Ecto neural progenitor cell (in vitro differentiated cells): ENCODE data around the gene ANKRD36B.
"Not testable (repeated sequence)": the region's sequence is repeated elsewhere in the genome, so short reads cannot be mapped to it uniquely, and the experiment has no call there.

ENCODE experiments used
- DNase-seq: peaks from one replicate; pipeline ENCODE4 v3.0.0-alpha.2; 2018; ENCODE audit warnings: low spot score

The ANKRD36B gene

DNA sequence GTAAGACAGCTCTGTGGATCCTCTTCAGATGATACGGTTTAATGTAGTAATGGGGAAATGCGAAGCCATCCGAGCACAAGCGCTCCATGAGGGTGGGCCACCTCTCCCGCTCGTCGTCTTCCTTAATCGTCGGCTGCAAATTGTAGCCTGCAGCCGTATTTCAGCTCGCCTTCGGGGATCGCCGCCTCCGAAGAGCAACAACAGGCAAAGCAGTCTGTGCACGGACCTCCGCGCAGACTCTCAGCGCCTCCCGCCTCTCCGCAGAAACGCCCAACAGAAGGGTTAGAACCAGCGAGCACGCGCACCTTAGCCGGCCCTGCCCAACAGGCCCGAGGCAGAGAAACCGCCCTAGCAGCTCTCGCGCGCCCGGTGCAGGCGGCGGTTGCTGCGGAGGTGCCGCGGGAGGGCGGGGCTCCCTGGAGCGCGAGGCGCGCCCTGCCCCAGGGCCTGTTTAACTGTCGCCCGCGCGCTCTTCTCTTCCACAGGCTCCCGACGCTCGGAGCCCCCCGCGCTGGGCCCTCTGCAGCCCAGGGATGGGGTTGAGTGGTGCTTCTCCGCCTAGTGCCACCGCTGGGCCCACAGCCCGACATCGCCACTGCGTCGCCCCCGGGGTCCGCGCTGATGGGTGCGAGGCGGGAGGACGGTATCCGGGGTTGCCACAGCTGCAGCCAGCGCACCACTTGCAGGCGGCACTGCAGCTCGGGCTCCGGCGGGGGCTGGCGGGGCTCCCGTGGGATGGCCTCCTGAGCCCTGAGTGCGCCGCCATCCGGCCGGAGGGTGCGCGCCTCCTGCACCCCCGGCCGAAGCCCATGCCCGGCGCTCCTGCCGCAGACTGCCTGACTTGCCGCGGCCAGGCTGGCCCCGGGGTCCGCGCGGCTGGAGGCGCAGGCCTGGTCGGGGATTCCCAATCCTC, at the start of gene ANKRD36B:
Gene ANKRD36B (minus strand): TSS at position 280 of the 913 bp plus-strand sequence. CDS start 192 bp downstream, at position 88.
- DNase-seq, result peak; percentile 79

DNA sequence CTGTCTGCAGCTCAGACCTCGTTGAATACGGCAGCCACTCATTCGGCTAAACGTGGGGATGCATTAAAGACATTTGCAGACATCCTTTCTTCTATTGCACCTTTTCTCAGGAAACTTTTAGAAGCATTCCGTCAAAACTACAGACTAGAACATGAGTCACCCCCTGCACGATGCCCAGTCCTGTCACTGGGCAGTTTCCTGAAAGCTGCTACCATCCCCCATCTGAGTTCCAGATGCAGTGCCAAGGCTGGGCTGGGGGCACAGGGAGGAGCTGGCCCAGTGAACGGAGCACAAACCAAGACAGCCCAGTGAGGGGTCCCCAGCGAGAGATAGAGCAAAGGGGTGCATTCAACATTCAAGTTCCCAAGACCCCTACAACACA, 36.4 kb upstream of the ANKRD36B start:
- DNase-seq, result not testable (repeated sequence)

DNA sequence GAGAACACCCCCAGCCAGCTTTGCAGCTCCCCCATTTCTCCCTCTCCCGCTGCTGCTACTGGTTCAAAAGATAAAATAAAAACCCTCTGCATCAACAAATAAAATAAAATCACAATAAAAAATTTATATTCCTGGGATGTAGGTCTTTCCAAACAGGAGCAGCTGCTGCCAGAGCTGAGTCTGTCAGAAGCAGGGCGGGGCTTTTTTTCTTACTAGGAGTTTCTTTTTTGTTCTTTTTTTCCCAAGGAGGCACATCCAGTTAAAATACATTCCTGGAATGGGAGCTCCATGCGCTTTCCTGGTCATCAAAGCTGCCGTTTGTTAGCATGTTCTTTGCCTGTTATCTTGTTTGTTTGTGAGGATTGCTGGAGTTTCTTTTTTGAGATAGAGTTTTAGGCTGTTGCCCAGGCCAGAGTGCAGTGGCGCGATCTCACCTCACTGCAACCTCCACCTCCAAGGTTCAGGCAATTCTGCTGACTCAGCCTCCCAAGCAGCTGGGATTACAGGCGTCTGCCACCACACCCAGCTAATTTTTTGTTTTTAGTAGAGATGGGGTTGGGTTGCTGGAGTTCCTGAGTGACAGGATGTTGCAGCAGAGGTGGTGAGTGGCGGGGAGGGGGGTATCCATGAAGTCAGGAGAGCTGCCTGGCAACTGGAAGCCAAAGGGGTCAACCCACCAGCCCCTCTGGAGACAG, 35.8 kb upstream of the ANKRD36B start:
- not testable (repeated sequence) for DNase-seq

DNA sequence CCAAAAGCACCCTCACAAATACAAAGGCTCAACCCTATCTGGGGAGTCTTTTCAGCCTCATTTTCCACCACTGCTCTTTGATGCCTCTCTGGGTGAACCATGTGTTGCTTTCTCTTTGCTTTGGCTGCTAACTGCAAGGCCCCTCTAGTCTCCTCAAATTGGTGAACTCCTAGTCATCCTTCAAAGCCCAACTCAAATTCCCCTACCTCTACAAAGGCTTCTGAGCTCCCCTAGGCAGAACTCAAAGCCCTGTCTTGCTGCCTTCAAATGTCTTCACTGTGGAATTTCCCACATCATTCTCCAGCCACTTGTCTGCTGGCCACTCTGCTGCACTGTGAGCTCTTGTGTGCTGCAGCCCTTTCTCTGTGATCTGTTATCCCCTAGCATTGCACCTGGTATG, 33.3 kb upstream of the ANKRD36B start:
- DNase-seq, result peak; percentile 25

DNA sequence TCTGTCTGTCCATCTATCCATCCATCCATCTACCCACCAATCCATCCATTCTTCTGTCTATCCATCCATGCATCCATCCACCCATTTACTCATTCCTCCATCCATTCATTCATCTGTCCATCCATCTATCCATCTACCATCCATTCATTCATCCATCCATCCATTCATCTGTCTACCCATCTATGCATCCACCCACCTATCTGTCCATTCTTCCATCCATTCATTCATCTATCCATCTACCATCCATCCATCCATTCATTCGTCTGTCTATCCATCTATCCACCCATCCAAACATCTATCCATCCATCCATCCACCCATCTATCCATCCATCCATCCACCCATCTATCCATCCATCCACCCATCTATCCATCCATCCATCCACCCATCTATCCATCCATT, 30.8 kb upstream of the ANKRD36B start:
- DNase-seq, result not testable (repeated sequence)

DNA sequence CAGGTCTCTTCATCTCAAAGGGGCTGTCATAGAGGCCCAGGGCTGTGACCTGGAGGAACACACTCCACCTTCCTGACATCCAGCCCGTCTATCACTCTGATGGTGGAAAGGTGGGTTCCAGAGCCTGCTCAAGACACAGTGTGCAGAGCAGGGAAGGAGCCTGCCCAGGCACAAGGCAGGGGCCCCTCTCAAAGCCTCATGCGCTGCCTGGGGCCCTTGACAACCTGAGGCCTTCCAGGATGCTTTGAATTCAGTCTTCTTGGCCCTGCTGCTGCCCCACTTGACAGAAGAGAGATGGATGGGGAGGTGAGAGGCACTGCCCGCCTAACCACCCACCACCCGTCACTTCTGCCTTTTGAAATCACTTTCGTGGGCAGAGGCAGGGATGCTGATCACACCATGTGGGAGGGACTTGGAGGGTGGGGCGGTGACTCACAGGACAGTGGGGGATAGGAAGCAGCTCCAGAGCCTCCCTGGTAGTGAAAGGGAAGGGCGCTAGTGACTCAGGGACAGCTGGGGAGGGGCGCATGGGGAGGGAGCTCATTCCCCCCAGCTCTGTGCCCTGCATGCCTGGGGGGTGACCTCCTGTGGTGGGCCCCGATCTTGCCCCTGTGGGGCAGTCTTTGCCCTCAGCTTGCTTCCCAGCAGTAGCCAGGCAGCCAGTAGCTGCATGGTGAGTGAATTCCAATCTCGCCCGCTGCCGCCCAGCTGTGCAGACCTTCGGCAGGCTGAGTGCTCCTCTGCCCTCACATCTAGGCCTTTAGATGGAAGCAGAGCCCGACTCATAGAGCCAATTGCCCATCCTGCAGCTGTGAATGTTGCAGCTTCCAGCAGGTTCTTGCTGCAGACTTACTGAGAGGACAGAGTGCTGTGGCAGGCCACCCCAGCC, 29.5 kb upstream of the ANKRD36B start:
- DNase-seq, result not testable (repeated sequence)

DNA sequence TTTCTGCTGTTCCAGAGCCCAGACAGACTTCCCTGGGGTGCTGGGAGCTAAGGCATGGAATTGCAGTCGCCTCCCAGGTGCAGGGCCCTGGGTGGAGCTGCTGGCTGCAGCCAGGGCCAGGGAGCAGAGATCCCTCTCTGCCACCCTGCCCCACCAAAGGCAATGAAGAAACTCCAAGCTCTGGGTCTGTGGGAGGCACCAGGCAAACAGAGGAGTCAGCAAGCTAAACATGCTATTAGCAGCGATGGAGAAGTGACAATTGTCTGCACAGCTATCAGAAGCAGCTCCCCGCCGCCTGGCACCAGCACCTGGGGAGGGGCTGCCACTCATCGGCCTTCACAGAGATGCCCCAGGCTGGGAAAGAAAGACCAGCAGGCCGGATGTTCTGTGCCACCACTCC, 28.2 kb upstream of the ANKRD36B start:
- no peak for DNase-seq

DNA sequence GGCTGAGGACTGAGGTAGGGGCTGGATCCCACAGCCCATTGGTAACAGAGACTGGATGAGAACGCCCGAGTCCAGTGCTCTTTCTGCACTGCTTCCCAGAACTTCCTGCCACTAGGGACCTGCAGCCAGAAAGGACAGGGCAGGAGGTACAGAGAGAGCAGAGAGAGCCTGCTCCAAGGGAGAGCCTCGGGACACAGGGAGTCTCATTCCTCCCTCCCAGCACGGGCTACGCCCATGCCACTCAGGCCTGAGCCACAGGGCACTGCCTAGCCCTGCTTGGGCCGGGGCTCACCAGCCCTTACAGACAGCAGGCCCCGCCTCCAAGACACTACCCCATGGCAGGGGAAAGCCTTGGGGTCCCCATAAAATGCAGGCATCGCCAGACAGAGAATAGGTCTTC, 26.1 kb upstream of the ANKRD36B start:
- not testable (repeated sequence) for DNase-seq

DNA sequence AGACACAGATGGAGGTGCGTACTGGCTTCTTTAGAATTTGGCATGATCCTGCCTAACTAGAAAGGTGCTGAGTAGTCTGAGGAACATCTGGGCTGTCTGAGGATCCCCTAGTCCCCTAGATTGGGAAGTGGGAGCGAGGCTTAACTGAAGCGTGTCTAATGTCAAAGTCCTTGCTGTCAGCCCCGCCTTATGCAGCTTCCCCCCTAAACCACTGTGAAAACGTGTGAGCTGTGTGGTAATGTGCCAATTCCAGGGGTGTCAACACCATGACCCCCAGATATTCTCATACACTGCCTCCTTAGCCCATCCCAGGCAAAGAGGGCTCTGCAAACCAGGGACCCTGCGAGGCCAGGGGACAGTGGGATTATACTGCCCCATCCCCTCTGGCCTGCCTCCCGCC, 22.2 kb upstream of the ANKRD36B start:
- DNase-seq, result not testable (repeated sequence)

DNA sequence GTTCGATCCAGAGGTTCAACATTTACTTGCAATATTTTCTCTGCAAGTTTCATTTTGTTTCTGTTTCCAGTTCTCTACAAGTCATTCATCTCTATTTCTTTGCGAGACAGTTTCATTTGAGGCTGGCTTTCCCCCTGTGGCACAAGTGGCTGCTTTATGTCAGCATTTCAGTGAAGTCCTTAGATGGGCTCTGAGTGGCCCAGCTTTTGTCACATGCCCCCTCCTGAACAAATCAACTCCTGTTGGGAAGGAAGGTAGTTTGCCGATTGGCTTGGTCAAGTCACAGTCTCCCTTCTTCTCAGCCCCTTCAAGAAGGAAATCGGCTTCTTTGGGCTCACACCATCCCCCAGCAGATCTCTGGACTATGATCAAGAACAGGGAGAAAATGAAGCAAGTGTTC, 19.1 kb upstream of the ANKRD36B start:
- DNase-seq, result not testable (repeated sequence)

DNA sequence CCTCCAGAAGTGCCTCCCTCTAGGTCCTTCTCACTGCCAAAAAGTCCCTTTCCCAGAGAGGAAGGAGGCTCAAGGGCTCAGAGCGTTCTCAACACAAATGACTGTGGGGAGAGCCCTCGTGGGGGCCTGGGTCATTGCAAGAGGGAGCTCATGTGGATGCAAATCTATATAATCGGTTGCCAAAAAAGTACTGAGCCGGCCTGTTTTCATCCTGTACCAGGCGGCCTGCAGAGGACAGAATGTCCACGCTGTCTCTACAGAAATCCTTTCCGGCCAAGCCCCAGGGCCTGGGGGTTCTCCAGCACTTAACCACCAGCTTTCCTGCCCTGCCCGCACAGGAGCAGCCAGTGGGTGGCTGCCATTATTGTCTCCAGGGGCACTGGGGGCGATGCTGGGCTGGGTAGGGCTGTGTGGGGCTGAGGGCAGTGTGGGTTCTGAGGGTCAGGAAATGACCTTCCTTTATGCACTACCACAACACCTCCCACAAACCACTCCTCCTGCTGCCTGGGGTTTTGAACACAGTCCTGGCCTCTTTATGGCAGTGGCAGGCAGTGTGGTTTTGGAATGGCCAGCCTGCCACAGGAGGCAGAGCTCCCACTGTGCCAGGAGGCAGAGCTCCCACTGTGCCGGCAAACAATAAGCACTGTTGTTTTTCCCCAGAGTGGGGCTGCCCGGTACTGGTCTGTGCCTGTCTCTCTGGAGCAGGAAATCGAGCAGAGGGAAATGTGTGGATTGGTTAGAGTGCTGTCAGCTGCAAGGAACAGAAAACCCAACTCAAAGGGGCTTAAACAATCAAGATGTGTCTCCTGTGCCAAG, 16.1 kb upstream of the ANKRD36B start:
- DNase-seq, result not testable (repeated sequence)

DNA sequence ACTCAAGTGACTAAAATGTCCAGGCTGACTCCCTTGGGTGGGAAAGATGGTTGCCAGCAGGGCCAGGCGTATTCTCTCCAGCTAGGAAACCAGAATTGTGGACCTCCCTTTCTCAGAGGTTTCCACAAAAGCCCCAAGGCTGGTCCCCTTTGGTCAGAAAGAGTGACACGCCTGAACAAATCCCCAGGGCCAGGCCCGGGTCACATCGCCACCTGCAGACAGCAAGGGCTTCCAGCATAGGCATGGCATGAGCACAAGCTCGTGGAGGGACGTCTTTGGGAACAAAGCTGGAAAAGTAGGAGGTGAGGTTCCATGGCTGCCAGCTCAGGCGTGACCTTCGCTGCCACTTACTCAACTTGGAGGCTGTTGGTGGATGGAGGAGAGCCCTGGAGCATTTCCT, 15.4 kb upstream of the ANKRD36B start:
- DNase-seq, result not testable (repeated sequence)

DNA sequence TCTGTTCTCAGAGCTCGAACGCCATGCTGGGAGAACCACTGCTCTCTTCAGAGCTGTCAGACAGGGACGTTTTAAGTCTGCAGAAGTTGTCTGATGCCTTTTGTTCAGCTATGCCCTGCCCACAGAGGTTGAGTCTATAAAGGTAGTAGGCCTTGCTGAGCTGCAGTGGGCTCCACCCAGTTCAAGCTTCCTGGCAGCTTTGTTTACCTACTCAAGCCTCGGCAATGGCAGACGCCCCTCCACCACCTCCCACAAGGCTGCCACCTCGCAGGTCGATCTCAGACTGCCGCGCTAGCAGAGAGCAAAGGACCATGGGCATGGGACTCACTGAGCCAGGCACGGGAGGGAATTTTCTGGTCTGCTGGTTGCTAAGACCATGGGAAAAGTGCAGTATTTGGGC, 11.9 kb upstream of the ANKRD36B start:
- not testable (repeated sequence) for DNase-seq

DNA sequence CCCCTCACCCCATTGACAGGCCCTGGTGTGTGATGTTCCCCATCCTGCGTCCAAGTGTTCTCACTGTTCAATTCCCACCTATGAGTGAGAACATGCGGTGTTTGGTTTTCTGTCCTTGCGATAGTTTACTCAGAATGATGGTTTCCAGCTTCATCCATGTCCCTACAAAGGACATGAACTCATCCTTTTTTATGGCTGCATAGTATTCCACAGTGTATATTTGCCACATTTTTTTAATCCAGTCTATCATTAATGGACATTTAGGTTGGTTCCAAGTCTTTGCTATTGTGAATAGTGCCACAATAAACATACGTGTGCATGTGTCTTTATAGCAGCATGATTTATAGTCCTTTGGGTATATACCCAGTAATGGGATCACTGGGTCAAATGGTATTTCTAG, 6.5 kb upstream of the ANKRD36B start:
- not testable (repeated sequence) for DNase-seq

DNA sequence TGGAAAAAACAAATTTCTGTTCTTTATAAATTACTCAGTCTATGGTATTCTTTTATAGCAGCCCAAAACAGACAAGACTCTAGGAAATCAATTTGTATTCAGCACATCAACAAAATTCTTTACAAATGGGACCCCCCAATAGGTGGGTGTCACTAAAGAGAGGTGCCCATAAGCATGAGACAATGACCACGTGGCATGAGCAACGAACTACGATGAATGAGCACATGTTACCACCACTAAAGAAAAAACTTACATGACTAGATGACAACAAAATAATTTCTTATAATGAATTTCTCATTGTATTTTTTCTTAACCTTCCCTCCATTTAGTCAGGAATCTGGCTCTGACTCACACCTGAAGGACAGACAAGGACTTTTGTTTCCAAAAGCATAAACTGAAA, 3.8 kb upstream of the ANKRD36B start:
- not testable (repeated sequence) for DNase-seq

DNA sequence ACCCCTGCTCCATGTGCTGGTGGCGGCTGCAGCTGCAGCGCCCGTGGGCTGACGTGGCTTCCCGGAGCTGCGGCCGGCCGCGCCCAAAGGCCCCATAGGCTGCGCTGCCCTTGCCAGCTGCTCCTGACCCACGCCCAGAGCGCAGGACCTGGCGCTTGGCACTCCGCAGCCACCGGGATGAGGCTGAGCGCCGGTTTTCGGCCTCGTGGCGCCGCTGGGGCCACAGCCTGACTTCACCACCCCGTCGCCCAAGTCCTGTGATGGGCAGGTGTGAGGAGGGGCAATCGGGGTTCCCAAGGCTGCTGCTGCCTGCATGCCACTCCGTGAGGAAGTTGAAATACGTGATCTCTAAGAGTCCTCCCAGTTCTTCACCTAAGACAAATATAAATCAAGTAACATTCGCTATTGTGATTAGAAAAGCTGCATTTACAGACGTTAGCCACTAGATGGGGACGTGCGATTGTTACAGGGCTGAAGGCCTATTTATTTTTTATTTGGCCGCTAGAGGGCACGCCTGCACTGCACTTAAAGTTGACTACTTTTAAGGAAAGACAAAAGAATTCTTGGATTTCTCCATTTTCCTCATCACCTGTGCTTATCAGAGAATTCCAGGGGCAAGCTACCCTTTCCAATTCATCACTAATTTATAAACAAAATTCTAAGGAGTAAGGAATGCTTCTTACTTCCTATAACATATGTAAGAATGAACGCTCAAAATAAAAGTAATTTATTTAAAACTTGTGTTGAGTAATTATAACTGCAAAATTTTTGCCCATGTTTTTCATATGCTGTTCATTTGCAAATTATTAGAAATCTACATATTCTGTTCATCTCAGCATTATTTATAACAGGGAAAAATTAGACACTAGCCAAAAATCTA, 1.1 kb upstream of the ANKRD36B start:
- DNase-seq, result peak; percentile 78

DNA sequence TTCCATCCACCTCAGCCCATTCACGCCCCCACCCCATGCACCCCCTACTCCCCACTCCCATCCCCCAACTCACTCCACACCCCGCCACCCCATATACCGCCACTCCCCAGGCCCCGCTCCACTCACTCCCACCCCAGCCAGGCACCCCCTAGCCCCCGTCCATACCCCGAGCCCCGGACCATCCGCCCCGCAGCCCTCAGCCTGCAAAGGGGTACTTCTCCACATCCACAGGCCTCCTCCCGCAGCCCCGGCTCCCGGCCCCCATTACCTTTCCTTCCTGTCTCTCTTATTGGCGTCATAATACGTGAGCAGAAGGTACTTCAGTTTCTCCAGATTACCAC, 450 bp downstream of the ANKRD36B start:
- not testable (repeated sequence) for DNase-seq

DNA sequence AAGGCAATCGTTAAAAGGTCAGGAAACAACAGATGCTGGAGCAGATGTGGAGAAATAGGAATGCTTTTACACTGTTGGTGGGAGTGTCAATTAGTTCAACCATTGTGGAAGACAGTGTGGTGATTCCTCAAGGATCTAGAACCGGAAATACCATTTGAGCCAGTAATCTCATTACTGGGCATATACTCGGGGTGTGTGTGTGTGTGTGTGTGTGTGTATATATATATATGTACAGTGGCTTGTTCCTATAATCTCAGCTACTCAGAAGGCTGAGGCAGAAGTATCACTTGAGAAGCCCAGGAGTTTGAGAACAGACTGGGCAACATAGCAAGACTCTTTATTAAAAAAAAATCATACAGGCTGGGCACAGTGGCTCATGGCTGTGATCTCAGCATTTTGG, 24.0 kb downstream of the ANKRD36B start:
- not testable (repeated sequence) for DNase-seq

DNA sequence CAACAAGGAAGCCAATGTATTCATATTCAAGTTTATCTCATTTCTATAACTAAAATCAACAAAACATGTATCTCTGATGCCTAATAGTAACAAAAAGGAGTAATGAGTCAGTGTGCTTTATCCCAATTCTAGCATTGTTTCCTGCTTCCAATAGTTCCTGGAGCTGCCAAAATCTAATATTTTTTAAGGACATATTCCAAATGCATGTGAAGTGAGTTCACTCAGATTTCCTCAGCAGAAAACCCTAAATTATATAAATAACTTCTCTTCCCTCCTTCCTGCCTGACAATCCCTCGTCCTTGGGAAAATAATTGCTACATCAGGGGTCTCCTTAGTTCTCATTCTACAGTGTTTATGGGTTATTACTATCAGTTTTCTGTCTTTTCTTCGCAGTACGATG, 37.3 kb downstream of the ANKRD36B start:
- DNase-seq, result not testable (repeated sequence)

DNA sequence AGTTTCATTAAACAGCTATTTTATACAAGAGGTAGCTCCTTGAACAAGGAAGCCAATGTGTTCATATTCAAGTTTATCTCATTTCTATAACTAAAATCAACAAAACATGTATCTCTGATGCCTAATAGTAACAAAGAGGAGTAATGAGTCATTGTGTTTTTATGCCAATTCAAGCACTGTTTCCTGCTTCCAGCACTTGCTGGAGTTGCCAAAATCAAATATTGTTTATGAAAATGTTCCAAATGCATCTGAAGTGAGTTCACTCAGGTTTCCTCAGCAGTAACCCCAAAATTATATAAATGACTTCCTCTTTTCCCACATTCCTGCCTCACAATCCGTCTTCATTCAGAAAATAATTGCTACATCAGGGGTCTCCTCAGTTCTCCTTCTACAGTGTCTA, 39.2 kb downstream of the ANKRD36B start:
- not testable (repeated sequence) for DNase-seq
